ENCODE data around the gene TEKTIP1.
"Not testable (repeated sequence)": the region's sequence is repeated elsewhere in the genome, so short reads cannot be mapped to it uniquely, and the experiment has no call there.

The TEKTIP1 gene

GRCh38 chr19:3508121-3508661 lies 30.8 kb upstream of the TEKTIP1 start:
- DNase-seq: not testable (repeated sequence)

GRCh38 chr19:3508771-3509535 lies 30.0 kb upstream of the TEKTIP1 start:
- DNase-seq: no peak

GRCh38 chr19:3509566-3509989 lies 29.4 kb upstream of the TEKTIP1 start:
- no peak for DNase-seq

- no peak for DNase-seq
Observed at GRCh38 chr19:3510727-3511126, 28.2 kb upstream of the TEKTIP1 start.

GRCh38 chr19:3511506-3512251 lies 27.3 kb upstream of the TEKTIP1 start:
- DNase-seq: no peak

- DNase-seq: no peak
Observed at GRCh38 chr19:3512562-3513228, 26.3 kb upstream of the TEKTIP1 start.

GRCh38 chr19:3513229-3514140 lies 25.5 kb upstream of the TEKTIP1 start:
- no peak for DNase-seq

GRCh38 chr19:3514930-3515329 lies 24.0 kb upstream of the TEKTIP1 start:
- DNase-seq: no peak

- no peak for DNase-seq
Observed at GRCh38 chr19:3515891-3516422, 23.0 kb upstream of the TEKTIP1 start.

- DNase-seq: peak; percentile 64 to 77
Observed at GRCh38 chr19:3516675-3517207, 22.2 kb upstream of the TEKTIP1 start.

- no peak for DNase-seq
Observed at GRCh38 chr19:3517638-3518037, 21.3 kb upstream of the TEKTIP1 start.

GRCh38 chr19:3518255-3518654 lies 20.7 kb upstream of the TEKTIP1 start:
- no peak for DNase-seq

- no peak for DNase-seq
Observed at GRCh38 chr19:3518659-3519058, 20.3 kb upstream of the TEKTIP1 start.

GRCh38 chr19:3519126-3519525 lies 19.8 kb upstream of the TEKTIP1 start:
- DNase-seq: no peak

GRCh38 chr19:3520166-3521103 lies 18.5 kb upstream of the TEKTIP1 start:
- no peak for DNase-seq

- DNase-seq: no peak
Observed at GRCh38 chr19:3521104-3521445, 17.9 kb upstream of the TEKTIP1 start.

- no peak for DNase-seq
Observed at GRCh38 chr19:3522421-3523360, 16.3 kb upstream of the TEKTIP1 start.

- no peak for DNase-seq
Observed at GRCh38 chr19:3523361-3524077, 15.5 kb upstream of the TEKTIP1 start.
